GM12865 (cell line): ENCODE data around the gene RAB31.

Source experiments
- DNase-seq: peaks from one replicate; pipeline ENCODE4 v3.0.0; 2010; ENCODE audit warnings: low read depth
- H3K4me3 ChIP-seq: 2 replicates; pipeline ENCODE4 v1.5.1; 2011; ENCODE audit warnings: mild to moderate bottlenecking, low read depth, low read length, control low read depth
- CTCF ChIP-seq: IDR thresholded peaks from 2 replicates; pipeline ENCODE4 v1.5.1; 2011; ENCODE audit warnings: low read length, control low read depth, low read depth, inconsistent platforms; ENCODE audit not compliant: insufficient read depth; ENCODE audit errors: missing control alignments

The RAB31 gene

GRCh38 chr18:9742524-9743131 is 34.5 kb downstream of the RAB31 start:
- no peak for DNase-seq
- no peak for TF ChIP-seq CTCF
- H3K4me3 ChIP-seq: no peak overlapping the region

GRCh38 chr18:9743200-9744016 is 35.3 kb downstream of the RAB31 start:
- DNase-seq: no peak
- no peak for TF ChIP-seq CTCF
- no peak overlapping the region for H3K4me3 ChIP-seq

- TF ChIP-seq CTCF: no peak
- DNase-seq: no peak
- H3K4me3 ChIP-seq: no peak overlapping the region
Measured at GRCh38 chr18:9746958-9747357, 38.9 kb downstream of the RAB31 start.

- DNase-seq: no peak
- no peak overlapping the region for H3K4me3 ChIP-seq
- TF ChIP-seq CTCF: no peak
Measured at GRCh38 chr18:9749611-9750010, 41.5 kb downstream of the RAB31 start.

GRCh38 chr18:9750112-9750511 is 42.0 kb downstream of the RAB31 start:
- no peak for TF ChIP-seq CTCF
- no peak overlapping the region for H3K4me3 ChIP-seq
- no peak for DNase-seq

GRCh38 chr18:9750606-9751304 is 42.7 kb downstream of the RAB31 start:
- no peak overlapping the region for H3K4me3 ChIP-seq
- no peak for TF ChIP-seq CTCF
- DNase-seq: no peak
